IMR-90 (cell line): ENCODE measurements around the gene VAMP3. TPM values are rescaled to one million over a fixed set of nuclear protein-coding genes. Genes with fewer than 3 reads are reported as not detected.

Experiments
- ATAC-seq: fragments of 200-7000 bp; cut with Tn5 transposase; 2 replicates; pipeline ENCODE4 v1.9.1; 2020; ENCODE audit warnings: low read depth, mild to moderate bottlenecking, moderate library complexity
- BruUV-seq: library from RNA; stranded (reverse); fragments of 400-500 nt; replicated peaks from 2 replicates; lab custom pipeline; 2021; lab: Mats Ljungman, UMichigan
- CTCF ChIA-PET: fragments of 300-600 bp; formaldehyde crosslinking; extraction: SDS; loops from one replicate; lab custom pipeline; 2021; ENCODE audit warnings: antibody characterized with exemption; lab: Yijun Ruan, JAX
- POLR2A ChIA-PET: fragments of 300-600 bp; sonication (Branson Sonifier 250); formaldehyde crosslinking; loops from one replicate; lab custom pipeline; 2022; ENCODE audit warnings: antibody characterized with exemption; ENCODE audit not compliant: unreplicated experiment; lab: Charles Lee
- DNase-seq: peaks from one replicate; pipeline ENCODE4 v3.0.0; 2013
- H2AFZ ChIP-seq: replicated peaks from 2 replicates; pipeline ENCODE3; 2013; ENCODE audit warnings: low read length, mild to moderate bottlenecking; ENCODE audit not compliant: poor library complexity
- H2AK5ac ChIP-seq: 2 replicates; pipeline ENCODE4 v1.6.1; 2013; ENCODE audit warnings: low read depth, low read length, inconsistent platforms
- H2AK9ac ChIP-seq: replicated peaks from 2 replicates; pipeline ENCODE3; 2013; ENCODE audit warnings: mild to moderate bottlenecking, low read depth, low read length, moderate library complexity; ENCODE audit not compliant: poor library complexity
- H2BK120ac ChIP-seq: 2 replicates; pipeline ENCODE4 v1.6.1; 2013; ENCODE audit warnings: low read depth, low read length, inconsistent platforms
- H2BK15ac ChIP-seq: 3 replicates; pipeline ENCODE4 v1.6.1; 2013; ENCODE audit warnings: low read depth, low read length, inconsistent platforms
- H2BK20ac ChIP-seq: 2 replicates; pipeline ENCODE4 v1.6.1; 2013; ENCODE audit warnings: low read depth, mild to moderate bottlenecking, inconsistent platforms, low read length, moderate library complexity
- H2BK5ac ChIP-seq: 2 replicates; pipeline ENCODE4 v1.6.1; 2013; ENCODE audit warnings: mild to moderate bottlenecking, low read depth, low read length, inconsistent platforms; ENCODE audit not compliant: poor library complexity, severe bottlenecking
- H3K14ac ChIP-seq: replicated peaks from 2 replicates; pipeline ENCODE4 v1.6.1; 2013; ENCODE audit warnings: low read depth, low read length, inconsistent platforms
- H3K18ac ChIP-seq: 2 replicates; pipeline ENCODE4 v1.6.1; 2013; ENCODE audit warnings: low read depth, low read length, control low read depth
- H3K23ac ChIP-seq: 2 replicates; pipeline ENCODE4 v1.6.1; 2013; ENCODE audit warnings: low read depth, low read length, inconsistent platforms
- H3K27ac ChIP-seq: 2 replicates; pipeline ENCODE4 v1.5.1; 2013; ENCODE audit warnings: mild to moderate bottlenecking, control low read depth, low read length; ENCODE audit not compliant: insufficient read depth
- H3K27me3 ChIP-seq: 2 replicates; pipeline ENCODE4 v1.6.1; 2013; ENCODE audit warnings: low read length; ENCODE audit not compliant: control insufficient read depth, insufficient read depth
- H3K36me3 ChIP-seq: 2 replicates; pipeline ENCODE4 v1.6.1; 2013; ENCODE audit warnings: low read length, mixed read lengths; ENCODE audit not compliant: control insufficient read depth, insufficient read depth
- H3K4ac ChIP-seq: 2 replicates; pipeline ENCODE4 v1.6.1; 2013; ENCODE audit warnings: low read depth, low read length, inconsistent platforms
- H3K4me1 ChIP-seq: 2 replicates; pipeline ENCODE4 v1.6.1; 2013; ENCODE audit warnings: low read length, mixed read lengths; ENCODE audit not compliant: control insufficient read depth, insufficient read depth
- H3K4me2 ChIP-seq: 2 replicates; pipeline ENCODE4 v1.6.1; 2013; ENCODE audit warnings: low read depth, mild to moderate bottlenecking, control low read depth, low read length, moderate library complexity
- H3K4me3 ChIP-seq: 2 replicates; pipeline ENCODE4 v1.5.1; 2013; ENCODE audit warnings: low read depth, mild to moderate bottlenecking, control low read depth, low read length, moderate library complexity; ENCODE audit not compliant: insufficient read depth
- H3K56ac ChIP-seq: 2 replicates; pipeline ENCODE4 v1.6.1; 2013; ENCODE audit warnings: low read length, inconsistent platforms; ENCODE audit not compliant: insufficient read depth; ENCODE audit errors: extremely low read depth
- H3K79me1 ChIP-seq, 2 experiments: 2 replicates each; pipeline ENCODE4 v1.6.1; 2013; ENCODE audit warnings: low read length in 2 of 2, inconsistent platforms in 1 of 2, low read depth in 1 of 2
- H3K9ac ChIP-seq: 2 replicates; pipeline ENCODE4 v1.6.1; 2013; ENCODE audit warnings: low read depth, low read length, control low read depth
- H3K9me1 ChIP-seq: 2 replicates; pipeline ENCODE4 v1.6.1; 2013; ENCODE audit warnings: low read length, inconsistent platforms; ENCODE audit not compliant: insufficient read depth
- H3K9me3 ChIP-seq: 2 replicates; pipeline ENCODE4 v1.6.1; 2013; ENCODE audit warnings: low read length; ENCODE audit not compliant: control insufficient read depth, insufficient read depth
- H4K20me1 ChIP-seq: 2 replicates; pipeline ENCODE4 v1.6.1; 2013; ENCODE audit warnings: low read length, inconsistent platforms; ENCODE audit not compliant: insufficient read depth
- H4K5ac ChIP-seq: 2 replicates; pipeline ENCODE4 v1.6.1; 2013; ENCODE audit warnings: mild to moderate bottlenecking, low read depth, low read length, control low read depth
- H4K8ac ChIP-seq, 2 experiments: 2 replicates each; pipeline ENCODE4 v1.6.1; 2013; ENCODE audit warnings: low read depth in 2 of 2, low read length in 2 of 2, control low read depth in 1 of 2, inconsistent platforms in 1 of 2
- H4K91ac ChIP-seq: 2 replicates; pipeline ENCODE4 v1.6.1; 2013; ENCODE audit warnings: low read depth, low read length, inconsistent platforms; ENCODE audit not compliant: insufficient read depth
- CEBPB ChIP-seq: IDR thresholded peaks from 2 replicates; pipeline ENCODE4 v1.6.1; 2012; ENCODE audit warnings: low read depth, low read length, improper control_type of control experiment
- CTCF ChIP-seq: conservative IDR thresholded peaks from 2 replicates; pipeline ENCODE4 v1.5.1; 2012; ENCODE audit warnings: mild to moderate bottlenecking, low read depth, low read length, improper control_type of control experiment
- RAD21 ChIP-seq: IDR thresholded peaks from 2 replicates; pipeline ENCODE4 v1.6.1; 2012; ENCODE audit warnings: low read length, improper control_type of control experiment
- WGBS, 2 experiments: methylation state at CpG; one replicate each; pipeline versions ENCODE4 v1.1.5 to v1.1.7; 2013; ENCODE audit warnings: missing lambda C conversion rate in 2 of 2; ENCODE audit not compliant: insufficient read length in 1 of 2; ENCODE audit errors: extremely low coverage in 2 of 2; 5-methylcytosine and 5-hydroxymethylcytosine counted together
- dilution Hi-C: fragments of 300-500 bp; cut with HindIII; formaldehyde crosslinking; loops from one replicate; pipeline ENCODE4 v1.14.3; 2018; ENCODE audit warnings: low sequenced_read_pairs; ENCODE audit not compliant: unreplicated experiment
- in situ Hi-C: fragments of 300-500 bp; cut with MboI; formaldehyde crosslinking; loops from 3 replicates; pipeline ENCODE4 v1.14.3; 2019; ENCODE audit warnings: low sequenced_read_pairs, inconsistent platforms, mixed read lengths
- intact Hi-C: fragments of 100-400 bp; cut with micrococcal nuclease; formaldehyde crosslinking; loops from 2 replicates; pipeline ENCODE4 v1.10.0; 2022
- polyA plus RNA-seq, 3 experiments: library from polyadenylated mRNA; depleted of rRNA; stranded (reverse); fragments of >200 nt; gene quantifications; 2 replicates each; pipeline ENCODE4 v1.2.3, GENCODE V29; 2012; ENCODE audit warnings: low replicate concordance in 1 of 3
- total RNA-seq: library from RNA; depleted of rRNA; stranded (reverse); fragments of >200 nt; gene quantifications from 2 replicates; pipeline ENCODE4 v1.2.3, GENCODE V29; 2012

VAMP3 gene
- total and polyA plus RNA-seq, 2 of the 4 experiments (the other 2 are of a cell fraction) = 99.1 to 354 TPM

- ChIA-PET CTCF (interaction anchor here (1.1 to 5.2 kb wide), 2 partner anchors 74 to 89 kb away, joined by 3 to 108 read pairs; no protein-coding TSS in a partner anchor), POLR2A (interaction anchor here (0.7 kb wide), 2 partner anchors 97 to 527 kb away, joined by 4 to 6 read pairs; no protein-coding TSS in a partner anchor)
- Histone ChIP-seq H2AFZ (no peak overlapping the region), H3K23ac (no peak overlapping the region), H4K5ac (no peak overlapping the region), H3K4ac (no peak overlapping the region), H3K79me1 (no peaks in the 10 kb centered on the region), H3K4me2 (no peak overlapping the region), H3K56ac (no peak overlapping the region), H3K14ac (no peak overlapping the region), H3K4me3 (no peak overlapping the region), H2BK15ac (no peak overlapping the region), H3K27me3 (peaks cover 12% of the 10 kb centered on the region), H2BK120ac (no peak overlapping the region), H3K27ac (no peak overlapping the region), H3K9me1 (no peaks in the 10 kb centered on the region), H3K9ac (no peak overlapping the region), H3K36me3 (no peaks in the 10 kb centered on the region), H4K8ac (no peak overlapping the region), H3K9me3 (no peaks in the 10 kb centered on the region), H2AK9ac (no peak overlapping the region), H4K91ac (no peak overlapping the region), H3K4me1 (peaks cover 6% of the 10 kb centered on the region; the same call in 1 of the 2 replicates), H2BK20ac (no peak overlapping the region), H2AK5ac (no peak overlapping the region), H2BK5ac (no peak overlapping the region), H3K18ac (no peak overlapping the region), H4K20me1 (no peaks in the 10 kb centered on the region)
- dilution Hi-C loops (no loop called here), in situ Hi-C loops (no loop called here), intact Hi-C loops (no loop called here)
- TF ChIP-seq CTCF (peak; percentile 42; the same call in 1 of the 2 replicates), RAD21 (peak; percentile 18; the same call in 1 of the 2 replicates), CEBPB (no peak)
- WGBS, 2 experiments = 100% methylated on average over 1 of the region's 1 CpG; no CpG with 5 or more reads in 1 of the 2 experiments
- no TSS peak for BruUV-seq
- ATAC-seq (no peak), DNase-seq (peak; percentile 15)
Measured at GRCh38 chr1:7755448-7755847, 15.6 kb upstream of the VAMP3 start.
